Brain microvascular endothelial cell (primary cell): ENCODE measurements around the gene MISP.

Experiments used
- DNase-seq: peaks from one replicate; pipeline ENCODE4 v3.0.0-alpha.2; 2020
- H3K27ac ChIP-seq: fragments of 250-450 bp; sonication (Bioruptor Pico); 2 replicates; pipeline ENCODE4 v1.5.1; 2020; ENCODE audit warnings: mild to moderate bottlenecking, moderate library complexity
- H3K27me3 ChIP-seq: fragments of 250-450 bp; sonication (Bioruptor Pico); replicated peaks from 2 replicates; pipeline ENCODE4 v1.5.1; 2020; ENCODE audit warnings: mild to moderate bottlenecking
- H3K36me3 ChIP-seq: fragments of 250-450 bp; sonication (Bioruptor Pico); replicated peaks from 2 replicates; pipeline ENCODE4 v1.5.1; 2020; ENCODE audit warnings: mild to moderate bottlenecking
- H3K4me3 ChIP-seq: 2 replicates; pipeline ENCODE4 v1.5.1; 2011; ENCODE audit warnings: low read depth, mild to moderate bottlenecking, control low read depth, low read length, moderate library complexity
- in situ Hi-C: cut with HindIII; loops from 2 replicates; pipeline ENCODE4 v1.10.0; 2017; ENCODE audit warnings: low sequenced_read_pairs, low pct_ligation_motif_present
- TF ChIP-seq, protein P1 (sequence below): IDR thresholded peaks from 2 replicates; pipeline ENCODE4 v1.5.1; 2011; ENCODE audit warnings: low read depth, mild to moderate bottlenecking, moderate library complexity, low read length, control low read depth, inconsistent platforms; ENCODE audit errors: missing control alignments

Gene MISP

DNA sequence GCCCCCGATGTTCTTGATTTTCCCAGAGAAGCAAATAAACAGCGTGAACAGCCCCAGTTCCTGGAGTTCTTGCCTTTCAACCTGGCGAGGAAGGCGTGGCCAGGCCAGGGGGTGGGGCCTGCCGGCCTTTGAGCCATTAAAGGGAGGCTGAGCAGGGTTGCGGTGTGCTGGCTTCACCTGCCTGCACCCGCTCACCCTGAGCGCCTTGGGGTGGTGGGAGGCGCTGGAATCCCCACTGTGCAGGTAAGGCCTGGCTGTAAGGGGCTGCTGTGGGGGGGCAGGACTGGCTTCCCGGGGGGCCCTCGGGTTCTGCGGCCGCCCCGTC, 2.7 kb upstream of the MISP start:
- in situ Hi-C loops = no loop called here
- H3K4me3 ChIP-seq = no peak overlapping the region
- TF ChIP-seq, protein P1, sequence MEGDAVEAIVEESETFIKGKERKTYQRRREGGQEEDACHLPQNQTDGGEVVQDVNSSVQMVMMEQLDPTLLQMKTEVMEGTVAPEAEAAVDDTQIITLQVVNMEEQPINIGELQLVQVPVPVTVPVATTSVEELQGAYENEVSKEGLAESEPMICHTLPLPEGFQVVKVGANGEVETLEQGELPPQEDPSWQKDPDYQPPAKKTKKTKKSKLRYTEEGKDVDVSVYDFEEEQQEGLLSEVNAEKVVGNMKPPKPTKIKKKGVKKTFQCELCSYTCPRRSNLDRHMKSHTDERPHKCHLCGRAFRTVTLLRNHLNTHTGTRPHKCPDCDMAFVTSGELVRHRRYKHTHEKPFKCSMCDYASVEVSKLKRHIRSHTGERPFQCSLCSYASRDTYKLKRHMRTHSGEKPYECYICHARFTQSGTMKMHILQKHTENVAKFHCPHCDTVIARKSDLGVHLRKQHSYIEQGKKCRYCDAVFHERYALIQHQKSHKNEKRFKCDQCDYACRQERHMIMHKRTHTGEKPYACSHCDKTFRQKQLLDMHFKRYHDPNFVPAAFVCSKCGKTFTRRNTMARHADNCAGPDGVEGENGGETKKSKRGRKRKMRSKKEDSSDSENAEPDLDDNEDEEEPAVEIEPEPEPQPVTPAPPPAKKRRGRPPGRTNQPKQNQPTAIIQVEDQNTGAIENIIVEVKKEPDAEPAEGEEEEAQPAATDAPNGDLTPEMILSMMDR = no peak
- H3K36me3 ChIP-seq = no peaks in the 10 kb centered on the region
- no peak for DNase-seq
- no peaks in the 10 kb centered on the region for H3K27me3 ChIP-seq
- no peak overlapping the region for H3K27ac ChIP-seq

DNA sequence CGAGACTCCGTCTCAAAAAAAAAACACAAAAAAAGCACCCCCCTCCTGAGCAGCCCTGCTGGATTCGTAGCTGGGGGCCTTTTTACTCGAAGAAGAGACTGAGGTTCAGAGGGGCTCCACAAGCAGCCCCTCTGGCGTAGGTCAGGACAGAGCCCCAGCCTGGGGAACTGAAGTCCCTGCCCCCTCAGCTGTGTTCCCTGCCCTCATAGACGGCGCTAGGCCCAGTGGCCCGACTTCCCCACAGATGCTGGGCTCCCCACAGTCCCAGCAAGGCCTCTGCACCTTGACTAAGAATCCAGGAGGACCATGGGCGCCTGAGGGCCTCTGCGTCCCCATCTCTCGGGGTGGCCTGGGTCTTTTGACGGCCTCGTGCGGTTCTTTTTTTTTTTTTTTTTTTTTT, 1.1 kb upstream of the MISP start:
- Histone ChIP-seq H3K36me3 (no peaks in the 10 kb centered on the region), H3K27ac (no peak overlapping the region), H3K27me3 (no peaks in the 10 kb centered on the region), H3K4me3 (no peak overlapping the region)
- in situ Hi-C loops = no loop called here
- TF ChIP-seq, protein P1 = no peak
- DNase-seq = no peak

DNA sequence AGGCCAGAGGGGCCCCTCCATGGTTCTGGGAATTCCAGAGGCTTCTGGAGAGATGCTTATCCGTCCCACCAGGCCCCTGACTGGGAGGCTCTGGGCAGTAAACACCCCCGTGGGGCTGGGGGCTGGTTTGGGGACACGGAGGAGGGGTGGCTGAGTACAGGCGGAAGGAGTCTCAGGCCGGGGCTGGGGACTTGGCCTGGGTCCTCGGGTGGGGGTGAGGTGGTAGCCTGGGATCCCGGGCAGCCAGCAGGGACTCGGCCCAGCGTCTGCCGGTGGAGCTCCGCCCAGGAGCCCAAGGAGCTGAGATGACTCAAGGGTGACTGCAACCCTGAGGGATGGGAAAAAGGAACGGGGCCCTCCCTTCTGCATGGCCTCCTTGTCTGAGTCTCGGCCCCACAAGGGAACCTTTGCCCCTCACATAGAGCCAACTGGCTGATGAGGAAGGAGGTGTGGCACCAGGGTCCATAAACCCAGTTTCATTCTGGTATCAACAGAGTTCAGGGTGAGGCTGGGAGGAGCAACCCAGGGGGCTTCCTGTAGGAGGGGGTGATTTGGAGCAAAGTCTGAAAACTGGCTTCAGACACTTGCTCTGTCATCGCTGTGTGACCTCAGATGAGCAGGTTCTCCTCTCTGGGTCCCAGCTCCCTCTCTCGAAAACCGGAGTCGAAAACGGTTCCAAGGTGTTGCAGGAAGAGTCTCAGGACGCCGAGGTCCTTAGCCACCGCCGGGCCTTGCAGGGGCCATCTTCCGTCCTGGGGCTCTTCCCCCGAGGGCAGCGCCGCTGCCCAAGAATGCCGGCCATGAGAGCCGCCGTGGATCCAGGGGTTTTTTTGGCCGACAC, 809 bp downstream of the MISP start:
- Histone ChIP-seq H3K27ac (peak overlapping the region; percentile 97), H3K36me3 (no peaks in the 10 kb centered on the region), H3K27me3 (no peaks in the 10 kb centered on the region), H3K4me3 (no peak overlapping the region)
- peak; percentile 85 for DNase-seq
- in situ Hi-C loops = no loop called here
- TF ChIP-seq, protein P1 = no peak

DNA sequence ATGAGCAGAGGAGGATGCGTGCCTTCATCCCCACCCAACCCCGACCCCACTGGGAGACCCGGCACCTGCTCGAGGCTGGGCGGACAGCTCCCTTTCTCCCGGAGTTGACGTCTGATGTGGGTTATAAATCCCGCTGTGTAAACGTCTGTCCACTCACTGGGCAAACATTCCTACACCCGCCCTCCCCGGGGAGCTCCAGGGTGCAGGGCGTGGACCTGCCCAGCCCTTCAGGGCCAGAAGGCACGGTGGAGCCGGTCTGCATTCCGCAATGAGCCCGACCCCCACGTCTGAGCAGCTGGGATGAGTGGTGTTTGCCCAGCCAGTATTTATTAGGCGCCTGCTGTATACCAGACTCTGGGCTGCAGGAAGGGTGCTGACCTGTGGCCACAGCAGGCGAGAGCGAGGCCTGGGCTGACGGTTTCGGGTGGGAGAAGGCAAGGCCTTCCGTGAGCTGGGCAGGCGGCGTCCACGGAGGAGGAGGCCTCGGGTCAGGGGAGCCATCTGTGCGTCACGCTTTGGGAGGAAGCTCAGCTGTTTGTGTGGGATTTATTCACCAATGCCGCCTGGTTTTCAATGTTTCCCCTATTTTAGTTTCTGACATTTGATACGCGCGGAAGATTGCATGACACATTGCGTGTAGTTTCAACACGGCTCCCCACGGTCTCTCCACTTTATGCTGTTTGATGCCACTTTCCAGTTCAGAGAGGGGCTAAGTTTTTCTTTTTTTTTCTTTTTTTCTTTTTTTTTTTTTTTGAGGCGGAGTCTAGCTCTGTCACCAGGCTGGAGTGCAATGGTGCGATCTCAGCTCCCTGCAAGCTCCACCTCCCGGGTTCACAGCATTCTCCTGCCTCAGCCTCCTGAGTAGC, 2.0 kb downstream of the MISP start:
- Histone ChIP-seq H3K4me3 (no peak overlapping the region), H3K27me3 (no peaks in the 10 kb centered on the region), H3K36me3 (no peaks in the 10 kb centered on the region), H3K27ac (peak overlapping the region; percentile 97)
- peak; percentile 84 for DNase-seq
- TF ChIP-seq, protein P1 = no peak
- in situ Hi-C loops = no loop called here

DNA sequence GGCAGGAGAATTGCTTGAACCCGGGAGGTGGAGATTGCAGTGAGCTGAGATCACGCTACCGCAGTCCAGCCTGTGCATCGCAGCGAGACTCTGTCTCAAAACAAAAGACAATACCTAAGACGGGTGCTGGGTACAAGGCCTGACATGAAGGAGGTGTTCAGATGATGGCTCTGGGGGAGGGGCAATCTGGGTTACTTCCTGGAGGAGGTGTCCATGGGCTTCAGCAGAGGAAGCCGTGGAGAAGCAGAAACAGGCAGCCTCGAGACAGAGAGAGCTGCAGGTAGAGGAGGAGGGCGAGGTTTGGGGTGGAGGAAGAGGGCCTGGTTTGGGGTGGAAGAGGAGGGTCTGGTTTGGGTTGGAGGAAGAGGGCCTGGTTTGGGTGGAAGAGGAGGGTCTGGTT, 3.6 kb downstream of the MISP start:
- Histone ChIP-seq H3K27me3 (no peaks in the 10 kb centered on the region), H3K36me3 (no peaks in the 10 kb centered on the region), H3K27ac (no peak overlapping the region), H3K4me3 (no peak overlapping the region)
- TF ChIP-seq, protein P1 = no peak
- in situ Hi-C loops = no loop called here
- no peak for DNase-seq
